H1 (cell line): ENCODE measurements around the gene SEC14L3. TPM values are rescaled to one million over a fixed set of nuclear protein-coding genes. Genes with fewer than 3 reads are reported as not detected.

Experiments used
- CTCF ChIA-PET: fragments of 300-600 bp; sonication (Branson Sonifier 250); formaldehyde crosslinking; loops from one replicate; lab custom pipeline; 2021; ENCODE audit not compliant: partially characterized antibody; lab: Charles Lee
- POLR2A ChIA-PET: fragments of 300-600 bp; sonication (Branson Sonifier 250); formaldehyde crosslinking; loops from one replicate; lab custom pipeline; 2021; ENCODE audit warnings: inconsistent platforms; ENCODE audit not compliant: partially characterized antibody; lab: Charles Lee
- DNase-seq, 2 experiments: peaks; one replicate each; pipeline versions ENCODE4 v3.0.0 to v3.0.0-alpha.2; 2010 to 2022; ENCODE audit warnings: low spot score in 2 of 2, low read depth in 1 of 2, mixed read lengths in 1 of 2
- FAIRE-seq: peaks from 2 replicates; lab custom pipeline; 2011; peaks lifted over from hg19 to GRCh38; lab: Jason Lieb, UNC
- H2AFZ ChIP-seq: 2 replicates; pipeline ENCODE4 v1.8.1; 2012; ENCODE audit warnings: low read length, inconsistent platforms
- H2AK5ac ChIP-seq: 2 replicates; pipeline ENCODE4 v1.6.1; 2013; ENCODE audit warnings: low read depth, low read length
- H2BK120ac ChIP-seq: replicated peaks from 2 replicates; pipeline ENCODE3; 2013; ENCODE audit warnings: low read depth, low read length, inconsistent platforms
- H2BK12ac ChIP-seq: 2 replicates; pipeline ENCODE4 v1.6.1; 2013; ENCODE audit warnings: low read depth, low read length
- H2BK15ac ChIP-seq: 2 replicates; pipeline ENCODE4 v1.6.1; 2013; ENCODE audit warnings: low read length
- H2BK20ac ChIP-seq: 2 replicates; pipeline ENCODE4 v1.6.1; 2013; ENCODE audit warnings: low read length
- H2BK5ac ChIP-seq: 2 replicates; pipeline ENCODE4 v1.6.1; 2013; ENCODE audit warnings: low read depth, low read length
- H3K14ac ChIP-seq: 2 replicates; pipeline ENCODE4 v1.6.1; 2013; ENCODE audit warnings: inconsistent platforms; ENCODE audit not compliant: insufficient read length
- H3K18ac ChIP-seq: 2 replicates; pipeline ENCODE4 v1.6.1; 2013; ENCODE audit warnings: low read length; ENCODE audit errors: extremely low read depth
- H3K23ac ChIP-seq: 2 replicates; pipeline ENCODE4 v1.6.1; 2013; ENCODE audit warnings: inconsistent platforms; ENCODE audit not compliant: insufficient read length
- H3K23me2 ChIP-seq: 2 replicates; pipeline ENCODE4 v1.6.1; 2013; ENCODE audit warnings: low read depth, low read length
- H3K27ac ChIP-seq: 2 replicates; pipeline ENCODE4 v1.6.1; 2011; ENCODE audit warnings: low read depth, low read length, inconsistent platforms
- H3K27me3 ChIP-seq, 4 experiments: replicated peaks in 1 of 4; 1 replicate in 1 of 4; 2 replicates in 3 of 4; pipeline versions ENCODE4 v1.6.1 to v1.8.1; 2011 to 2013; ENCODE audit warnings: low read length in 3 of 4, mild to moderate bottlenecking in 3 of 4, inconsistent platforms in 2 of 4, mixed read lengths in 2 of 4, moderate library complexity in 1 of 4; ENCODE audit not compliant: control insufficient read depth in 3 of 4, insufficient read depth in 3 of 4; ENCODE audit errors: extremely low read depth in 1 of 4
- H3K36me3 ChIP-seq, 4 experiments: 2 replicates each; pipeline versions ENCODE4 v1.6.1 to v1.8.1; 2011 to 2013; ENCODE audit warnings: mild to moderate bottlenecking in 4 of 4, low read length in 3 of 4, moderate library complexity in 2 of 4, control low read depth in 1 of 4, inconsistent platforms in 1 of 4; ENCODE audit not compliant: insufficient read depth in 4 of 4, control insufficient read depth in 2 of 4
- H3K4ac ChIP-seq: replicated peaks from 2 replicates; pipeline ENCODE3; 2013; ENCODE audit warnings: low read length, low read depth, mixed read lengths, inconsistent platforms; ENCODE audit not compliant: insufficient read length
- H3K4me1 ChIP-seq, 4 experiments: replicated peaks in 1 of 4; 1 replicate in 1 of 4; 2 replicates in 3 of 4; pipeline versions ENCODE4 v1.6.1 to v1.8.1; 2011 to 2013; ENCODE audit warnings: low read length in 3 of 4, inconsistent platforms in 2 of 4, mixed read lengths in 1 of 4; ENCODE audit not compliant: insufficient read depth in 4 of 4, control insufficient read depth in 3 of 4
- H3K4me2 ChIP-seq, 2 experiments: 2 replicates each; pipeline versions ENCODE4 v1.6.1 to v1.8.1; 2011 to 2013; ENCODE audit warnings: low read depth in 2 of 2, low read length in 2 of 2, control low read depth in 1 of 2, inconsistent platforms in 1 of 2, mild to moderate bottlenecking in 1 of 2; ENCODE audit not compliant: insufficient read depth in 1 of 2
- H3K4me3 ChIP-seq, 4 experiments: fragments of 200-600, 300-600 bp in 1 of 4; sonication (generic), shearing (Covaris generic), sonication (Bioruptor Twin) in 1 of 4; 2 replicates each; pipeline versions ENCODE4 v1.5.1 to v1.8.1; 2011 to 2016; ENCODE audit warnings: low read length in 4 of 4, low read depth in 3 of 4, control low read depth in 2 of 4, inconsistent platforms in 2 of 4, mild to moderate bottlenecking in 2 of 4, mixed read lengths in 1 of 4, moderate library complexity in 1 of 4; ENCODE audit not compliant: insufficient read depth in 2 of 4; ENCODE audit errors: extremely low read depth in 1 of 4
- H3K56ac ChIP-seq: replicated peaks from 2 replicates; pipeline ENCODE3; 2013; ENCODE audit warnings: low read depth, mild to moderate bottlenecking, mixed read lengths, low read length, inconsistent platforms; ENCODE audit not compliant: insufficient read length
- H3K79me1 ChIP-seq: 2 replicates; pipeline ENCODE4 v1.6.1; 2013; ENCODE audit warnings: low read depth, low read length, control low read depth
- H3K79me2 ChIP-seq, 2 experiments: 2 replicates each; pipeline versions ENCODE4 v1.6.1 to v1.8.1; 2012 to 2013; ENCODE audit warnings: low read length in 2 of 2, mild to moderate bottlenecking in 2 of 2, inconsistent platforms in 1 of 2; ENCODE audit not compliant: insufficient read depth in 2 of 2, control insufficient read depth in 1 of 2
- H3K9ac ChIP-seq, 4 experiments: replicated peaks in 1 of 4; 1 replicate in 1 of 4; 2 replicates in 3 of 4; pipeline versions ENCODE4 v1.6.1 to v1.8.1; 2011 to 2013; ENCODE audit warnings: low read depth in 3 of 4, low read length in 3 of 4, control low read depth in 2 of 4, mild to moderate bottlenecking in 2 of 4, moderate library complexity in 2 of 4, inconsistent platforms in 1 of 4; ENCODE audit errors: extremely low read depth in 1 of 4
- H3K9me3 ChIP-seq, 2 experiments: 2 replicates each; pipeline versions ENCODE4 v1.6.1 to v1.8.1; 2012 to 2013; ENCODE audit warnings: mild to moderate bottlenecking in 2 of 2, moderate library complexity in 2 of 2, control low read depth in 1 of 2, inconsistent platforms in 1 of 2, low read depth in 1 of 2, low read length in 1 of 2, mixed read lengths in 1 of 2; ENCODE audit not compliant: insufficient read depth in 2 of 2
- H4K20me1 ChIP-seq, 2 experiments: replicated peaks in 1 of 2; 2 replicates each; pipeline versions ENCODE3 to v1.8.1; 2011 to 2013; ENCODE audit warnings: inconsistent platforms in 2 of 2, low read length in 2 of 2, mild to moderate bottlenecking in 1 of 2; ENCODE audit not compliant: insufficient read depth in 2 of 2, control insufficient read depth in 1 of 2
- H4K5ac ChIP-seq: 2 replicates; pipeline ENCODE4 v1.6.1; 2013; ENCODE audit warnings: low read length, low read depth, mixed read lengths, inconsistent platforms; ENCODE audit not compliant: insufficient read length
- H4K8ac ChIP-seq: 2 replicates; pipeline ENCODE4 v1.8.0; 2013; ENCODE audit warnings: mild to moderate bottlenecking, moderate library complexity, low read length, inconsistent platforms; ENCODE audit not compliant: insufficient read depth; ENCODE audit errors: extremely low read depth
- H4K91ac ChIP-seq: replicated peaks from 2 replicates; pipeline ENCODE3; 2013; ENCODE audit warnings: low read length, mixed read lengths, inconsistent platforms; ENCODE audit not compliant: insufficient read length
- E2F6 ChIP-seq: IDR thresholded peaks from 2 replicates; pipeline ENCODE4 v1.6.1; 2012; ENCODE audit warnings: inconsistent platforms
- RFX5 ChIP-seq: IDR thresholded peaks from 2 replicates; pipeline ENCODE4 v1.6.1; 2011; ENCODE audit warnings: low read depth, low read length, improper control_type of control experiment, borderline replicate concordance
- SP4 ChIP-seq: IDR thresholded peaks from 2 replicates; pipeline ENCODE4 v1.6.1; 2012; ENCODE audit warnings: low read length, inconsistent platforms
- WGBS, 2 experiments: shearing (Covaris generic) in 1 of 2; methylation state at CpG; one replicate each; pipeline versions ENCODE4 v1.1.6 to v1.1.7; 2013 to 2015; ENCODE audit warnings: low lambda C conversion rate in 2 of 2, mixed read lengths in 2 of 2, inconsistent platforms in 1 of 2, low coverage in 1 of 2, missing lambda C conversion rate in 1 of 2; ENCODE audit not compliant: insufficient replicate concordance in 2 of 2, insufficient coverage in 1 of 2, insufficient read length in 1 of 2; ENCODE audit errors: extremely low coverage in 1 of 2, missing lambda C conversion rate in 1 of 2; 5-methylcytosine and 5-hydroxymethylcytosine counted together
- polyA plus RNA-seq, 7 experiments: library from polyadenylated mRNA; depleted of rRNA in 3 of 7; stranded (reverse) in 5 of 7; unstranded in 2 of 7; fragments of >200 nt in 5 of 7; fragments of 200-250 nt in 2 of 7; gene quantifications; 1 replicate in 5 of 7; 2 replicates in 1 of 7; 4 replicates in 1 of 7; pipeline versions ENCODE4 v1.2.1 to v1.2.3, GENCODE V29; 2011 to 2013; ENCODE audit warnings: missing spikeins in 2 of 7, mixed read lengths in 2 of 7
- total RNA-seq: library from RNA; stranded (reverse); fragmentation: NEBNext Ultra II Directional; extraction: Animal tissue kit (Norgen Biotek cat#: 25700); gene quantifications from 2 replicates; pipeline ENCODE4 v1.2.1, GENCODE V29; 2021

The SEC14L3 gene
- total and polyA plus RNA-seq, 2 of the 8 experiments (the other 6 are each of a cell fraction or from before 2014, with no cell fraction given): not detected

- no peak overlapping the region for H3K27ac ChIP-seq
- H3K18ac ChIP-seq: no peak overlapping the region
- H3K36me3 ChIP-seq: no peaks in the 10 kb centered on the region
- H3K4me1 ChIP-seq: peaks cover 0 to 4% (median 2%) of the 10 kb centered on the region in 4 experiments; a peak in 2 of 7 replicates
- no peak overlapping the region for H3K4ac ChIP-seq
- no peak for TF ChIP-seq SP4
- no peak for TF ChIP-seq E2F6
- no peak for TF ChIP-seq RFX5
- H3K9me3 ChIP-seq: no peaks in the 10 kb centered on the region
- H4K20me1 ChIP-seq: no peaks in the 10 kb centered on the region
- no peak overlapping the region for H2AFZ ChIP-seq
- FAIRE-seq (no peak), DNase-seq (no peak)
- H4K91ac ChIP-seq: no peak overlapping the region
- H3K79me2 ChIP-seq: no peaks in the 10 kb centered on the region
- no peak overlapping the region for H4K8ac ChIP-seq
- POLR2A ChIA-PET: no interaction called here
- H3K4me2 ChIP-seq: no peak overlapping the region
- H3K79me1 ChIP-seq: no peaks in the 10 kb centered on the region
- H3K23ac ChIP-seq: no peak overlapping the region
- CTCF ChIA-PET: interaction anchor here (0.8 to 1.2 kb wide), 3 partner anchors 17 to 299 kb away, joined by 3 to 5 read pairs (median 3); no protein-coding TSS in a partner anchor
- H3K4me3 ChIP-seq: no peak overlapping the region
- H2AK5ac ChIP-seq: no peak overlapping the region
- H3K9ac ChIP-seq: no peak overlapping the region
- no peak overlapping the region for H2BK20ac ChIP-seq
- H3K23me2 ChIP-seq: peaks cover 5% of the 10 kb centered on the region; the same call in 1 of the 2 replicates
- no peak overlapping the region for H3K56ac ChIP-seq
- no peak overlapping the region for H4K5ac ChIP-seq
- H2BK120ac ChIP-seq: no peak overlapping the region
- no peak overlapping the region for H2BK12ac ChIP-seq
- WGBS, 2 experiments: 90% methylated on average over 5 of the region's 5 CpGs; no CpG with 5 or more reads in 1 of the 2 experiments
- H3K27me3 ChIP-seq: peaks cover 0 to 4% (median 0%) of the 10 kb centered on the region in 4 experiments; a peak in 2 of 7 replicates
- H3K14ac ChIP-seq: no peak overlapping the region
- no peak overlapping the region for H2BK15ac ChIP-seq
- H2BK5ac ChIP-seq: no peak overlapping the region
These were observed 36.4 kb upstream of the SEC14L3 start for GRCh38 chr22:30508216-30508615.
